ENCODE results near the gene RBL1.
"Not testable (repeated sequence)": the region's sequence is repeated elsewhere in the genome, so short reads cannot be mapped to it uniquely, and the experiment has no call there.

RBL1 gene

DNA sequence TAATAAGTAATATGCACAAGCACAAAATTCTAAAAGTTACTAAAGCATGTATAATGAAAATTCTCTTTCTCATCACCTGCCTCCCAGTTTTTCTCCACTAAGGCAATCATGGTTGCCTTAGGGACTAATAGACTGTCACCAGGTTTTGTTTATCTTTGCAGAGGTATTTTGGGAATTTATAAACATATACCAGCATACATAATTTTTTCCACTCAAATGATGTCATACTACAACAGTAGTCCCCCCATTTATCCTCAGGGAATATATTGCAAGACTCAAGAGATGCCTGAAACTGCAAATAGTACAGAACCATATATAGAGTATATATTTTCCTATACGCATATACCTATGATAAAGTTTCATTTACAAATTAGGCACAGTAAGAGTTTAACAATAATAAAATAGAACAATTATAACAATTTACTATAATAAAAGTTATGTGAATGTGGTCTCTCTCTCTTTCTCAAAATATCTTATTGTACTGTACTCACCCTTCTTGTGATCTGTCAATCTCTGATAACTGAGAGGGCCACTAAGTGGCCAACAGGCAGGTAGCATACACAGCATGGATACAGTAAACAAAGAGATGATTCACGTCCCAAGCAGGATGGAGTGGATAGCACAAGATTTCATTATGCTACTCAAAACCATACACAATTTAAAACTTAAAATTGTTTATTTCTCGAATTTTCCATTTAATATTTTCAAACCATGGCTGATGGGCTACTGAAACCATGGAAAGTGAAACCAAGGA, 19.7 kb downstream of the RBL1 start:
- DNase-seq (ENCODE audit: low read depth, low spot score), result no peak

DNA sequence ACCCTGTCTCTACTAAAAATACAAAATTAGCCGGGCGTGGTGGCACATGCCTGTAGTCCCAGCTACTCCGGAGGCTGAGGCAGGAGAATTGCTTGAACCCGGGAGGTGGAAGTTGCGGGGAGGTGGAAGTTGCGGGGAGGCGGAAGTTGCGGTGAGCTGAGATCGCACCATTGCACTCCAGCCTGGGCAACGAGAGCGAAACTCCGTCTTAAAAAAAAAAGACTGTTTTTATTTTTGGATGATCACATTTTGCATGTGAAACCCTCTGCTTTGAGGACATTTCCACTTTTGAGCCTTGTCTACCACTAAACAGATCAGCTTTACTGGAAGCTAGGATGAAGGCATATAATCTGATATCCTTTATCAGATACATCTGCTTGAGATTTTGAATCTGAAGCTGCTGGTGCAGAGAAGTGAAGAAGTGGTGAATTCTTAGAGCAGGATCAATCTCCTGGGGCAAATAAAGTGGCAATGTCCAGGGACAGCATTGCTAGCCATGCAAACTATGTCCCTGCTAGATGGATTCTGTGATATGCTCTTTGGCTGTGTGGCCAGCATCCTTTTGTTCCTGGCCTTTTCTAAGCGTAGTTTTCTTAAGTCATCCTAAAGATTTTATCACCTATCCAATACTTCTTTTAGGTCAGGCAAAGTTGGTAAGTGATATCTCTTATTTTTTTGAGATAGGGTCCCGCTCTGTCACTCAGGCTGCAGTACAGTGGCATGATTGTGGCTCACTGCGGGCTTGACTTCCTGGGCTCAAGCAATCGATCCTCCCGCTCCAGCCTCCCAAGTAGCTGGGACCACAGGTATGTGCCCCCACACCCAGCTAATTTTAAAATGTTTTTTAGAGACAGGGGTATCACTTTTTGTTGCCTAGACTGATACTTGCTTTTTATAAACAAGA, 23.3 kb downstream of the RBL1 start:
- DNase-seq (ENCODE audit: low read depth, low spot score), result no peak

DNA sequence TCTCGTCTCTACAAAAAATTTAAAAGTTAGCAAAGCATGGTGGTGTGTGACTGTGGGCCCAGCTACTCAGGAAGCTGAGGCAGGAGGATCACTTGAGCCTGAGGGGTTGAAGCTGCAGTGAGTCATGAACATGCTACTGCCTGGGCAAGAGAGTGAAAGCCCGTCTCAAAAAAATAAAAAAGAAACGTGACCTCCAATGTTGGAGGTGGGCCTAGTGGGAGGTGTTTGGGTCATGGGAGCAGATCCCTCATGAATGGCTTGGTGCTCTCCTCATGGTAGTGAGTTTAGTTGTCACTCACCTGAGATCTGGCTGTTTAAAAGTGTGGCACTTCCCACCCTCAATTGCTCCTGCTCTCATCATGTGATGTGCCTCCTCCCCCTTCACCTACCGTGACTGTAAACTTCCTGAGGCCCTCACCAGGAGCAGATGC, 24.3 kb downstream of the RBL1 start:
- DNase-seq (ENCODE audit: low read depth, low spot score), result no peak

DNA sequence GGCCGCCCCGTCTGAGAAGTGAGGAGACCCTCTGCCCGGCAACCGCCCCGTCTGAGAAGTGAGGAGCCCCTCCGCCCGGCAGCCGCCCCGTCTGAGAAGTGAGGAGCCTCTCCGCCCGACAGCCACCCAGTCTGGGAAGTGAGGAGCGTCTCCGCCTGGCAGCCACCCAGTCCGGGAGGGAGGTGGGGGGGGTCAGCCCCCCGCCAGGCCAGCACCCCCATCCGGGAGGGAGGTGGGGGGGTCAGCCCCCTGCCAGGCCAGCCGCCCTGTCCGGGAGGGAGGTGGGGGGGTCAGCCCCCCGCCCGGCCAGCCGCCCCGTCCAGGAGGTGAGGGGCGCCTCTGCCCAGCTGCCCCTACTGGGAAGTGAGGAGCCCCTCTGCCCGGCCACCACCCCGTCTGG, 26.2 kb downstream of the RBL1 start:
- not testable (repeated sequence) for DNase-seq (ENCODE audit: low read depth, low spot score)

DNA sequence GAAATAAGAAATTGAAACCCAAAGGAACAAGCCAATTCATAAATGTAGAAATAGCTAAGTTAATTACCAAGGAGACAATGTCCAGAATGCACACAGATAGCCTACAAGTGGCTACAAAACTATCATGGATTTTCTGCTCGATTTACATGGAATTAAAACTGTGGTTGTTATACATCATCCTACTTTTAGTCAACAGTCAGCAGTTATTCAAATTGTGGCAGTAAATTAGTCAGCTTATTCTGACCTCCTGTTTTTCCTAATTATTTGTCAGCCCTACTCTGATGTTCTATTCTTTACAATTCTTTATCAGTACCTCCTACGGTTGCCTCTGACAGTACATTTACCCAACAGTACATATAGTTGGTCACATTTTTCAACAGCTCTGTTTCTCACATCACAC, 29.6 kb downstream of the RBL1 start:
- no peak for DNase-seq (ENCODE audit: low read depth, low spot score)

DNA sequence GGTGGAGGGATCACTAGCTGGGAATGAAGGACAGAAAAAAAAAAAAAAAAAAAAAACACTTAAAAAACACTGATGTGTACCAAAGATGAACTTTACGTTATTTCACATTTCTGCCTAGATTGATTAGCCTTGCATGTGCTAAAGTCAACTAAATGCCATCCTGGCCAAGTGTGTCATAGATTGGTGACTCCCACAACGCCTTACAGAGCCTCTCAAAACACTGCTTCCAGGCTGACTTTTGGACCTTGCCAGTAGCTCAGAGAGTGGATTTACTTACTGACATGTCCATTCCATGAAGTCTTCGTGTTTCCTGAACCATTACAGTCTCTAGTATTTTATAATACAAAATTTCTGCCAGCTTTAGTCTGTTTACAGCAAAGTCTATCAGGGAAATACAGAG, 40.5 kb downstream of the RBL1 start:
- DNase-seq (ENCODE audit: low read depth, low spot score), result no peak

DNA sequence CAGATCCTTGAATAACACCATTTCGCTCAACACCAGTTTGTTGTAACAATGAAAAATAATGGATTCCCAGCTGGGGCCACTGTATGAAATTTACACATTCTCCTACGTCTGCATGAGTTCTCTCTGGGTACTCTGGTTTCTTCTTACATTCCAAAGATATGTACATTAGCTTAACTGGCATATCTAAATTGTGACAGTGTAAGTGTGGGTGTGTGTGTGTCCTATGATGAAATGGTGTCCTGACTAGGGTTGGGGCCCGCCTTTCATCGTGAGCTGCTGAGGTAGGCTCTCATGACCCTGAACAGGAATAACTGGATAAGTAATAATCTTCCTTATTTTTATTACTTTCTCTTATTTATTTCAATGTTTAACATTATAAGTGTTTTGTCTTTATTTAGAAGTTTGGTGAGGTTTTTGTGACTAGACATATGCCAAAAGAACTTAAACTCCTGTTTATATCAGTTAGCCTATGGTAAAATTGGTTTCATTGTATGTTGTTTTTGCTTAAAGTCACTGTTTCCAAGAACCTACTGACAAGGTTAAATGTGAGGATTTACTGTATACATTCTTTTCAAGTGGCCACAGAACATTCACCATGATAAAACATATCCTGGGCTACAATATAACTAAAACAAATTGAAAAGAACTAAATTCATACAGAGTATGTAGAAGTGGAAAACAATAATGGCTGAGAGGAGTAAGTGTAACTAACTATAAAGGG, 42.4 kb downstream of the RBL1 start:
- DNase-seq (ENCODE audit: low read depth, low spot score), result no peak

DNA sequence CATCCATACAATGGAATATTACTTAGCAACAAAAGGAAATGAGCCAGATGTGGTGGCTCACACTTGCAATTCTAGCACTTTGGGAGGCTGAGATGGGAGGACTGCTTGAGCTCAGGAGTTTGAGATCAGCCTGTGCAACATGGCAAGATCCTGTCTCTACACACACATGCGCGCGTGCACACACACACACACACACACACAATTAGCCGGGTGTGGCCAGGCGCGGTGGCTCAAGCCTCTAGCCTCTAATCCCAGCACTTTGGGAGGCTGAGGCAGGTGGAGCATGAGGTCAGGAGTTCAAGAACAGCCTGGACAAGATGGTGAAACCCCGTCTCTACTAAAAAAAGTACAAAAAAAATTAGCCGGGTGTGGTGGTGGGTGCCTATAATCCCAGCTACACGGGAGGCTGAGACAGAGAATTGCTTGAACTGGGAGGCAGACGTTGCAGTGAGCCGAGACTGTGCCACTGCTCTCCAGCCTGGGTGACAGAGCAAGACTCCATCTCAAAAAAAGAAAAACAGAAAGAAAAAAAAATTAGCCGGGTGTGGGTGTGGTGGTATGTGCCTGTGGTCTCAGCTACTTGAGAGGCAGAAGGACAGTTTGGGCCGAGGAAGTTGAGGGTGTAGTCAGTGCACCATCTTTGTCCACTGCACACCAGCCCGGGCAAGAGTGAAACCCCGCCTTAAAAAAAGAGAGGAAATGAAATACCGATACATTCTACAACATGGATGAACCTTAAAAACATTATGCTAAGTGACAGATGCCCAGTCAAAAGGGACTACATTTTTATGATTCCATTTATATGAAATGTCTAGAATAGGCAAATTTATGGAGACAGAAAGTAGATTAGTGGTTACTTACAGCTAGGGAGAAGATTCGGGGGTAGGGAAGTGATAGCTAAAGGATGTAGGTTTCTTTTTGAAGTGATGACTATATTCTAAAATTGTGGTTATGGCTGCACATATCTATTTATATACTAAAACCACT, 52.5 kb downstream of the RBL1 start:
- DNase-seq (ENCODE audit: low read depth, low spot score), result no peak

DNA sequence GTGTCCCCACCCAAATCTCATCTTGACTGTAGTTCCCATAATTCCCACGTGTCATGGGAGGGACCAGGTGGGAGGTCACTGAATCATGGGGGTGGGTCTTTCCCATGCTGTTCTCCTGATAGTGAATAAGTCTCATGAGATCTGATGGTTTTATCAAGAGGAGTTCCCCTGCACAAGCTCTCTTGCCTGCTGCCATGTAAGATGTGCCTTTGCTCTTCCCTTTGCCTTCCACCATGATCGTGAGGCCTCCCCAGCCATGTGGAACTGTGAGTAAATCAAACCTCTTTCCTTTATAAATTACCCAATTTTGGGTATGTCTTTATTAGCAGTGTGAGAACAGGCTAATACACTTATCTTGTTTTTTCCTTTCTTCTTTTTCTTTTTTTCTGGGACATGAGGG, 56.4 kb downstream of the RBL1 start:
- not testable (repeated sequence) for DNase-seq (ENCODE audit: low read depth, low spot score)

DNA sequence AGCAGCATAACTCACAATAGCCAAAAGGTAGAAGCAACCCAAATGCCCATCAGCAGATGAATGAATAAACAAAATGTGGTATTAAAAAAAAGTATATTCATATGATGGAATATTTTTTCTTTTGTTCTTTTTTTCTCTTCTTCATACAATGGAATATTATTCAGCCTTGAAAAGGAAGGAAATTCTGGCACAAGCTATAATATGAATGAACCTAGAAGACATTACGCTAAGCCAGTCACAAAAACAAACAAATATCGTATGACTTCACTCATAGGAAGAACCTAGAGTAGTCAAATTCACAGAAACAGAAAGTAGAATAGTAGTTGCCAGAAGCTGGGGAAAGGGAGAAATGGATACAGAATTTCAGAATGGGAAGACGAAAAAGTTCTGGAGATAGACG, 63.7 kb downstream of the RBL1 start:
- DNase-seq (ENCODE audit: low read depth, low spot score), result no peak

DNA sequence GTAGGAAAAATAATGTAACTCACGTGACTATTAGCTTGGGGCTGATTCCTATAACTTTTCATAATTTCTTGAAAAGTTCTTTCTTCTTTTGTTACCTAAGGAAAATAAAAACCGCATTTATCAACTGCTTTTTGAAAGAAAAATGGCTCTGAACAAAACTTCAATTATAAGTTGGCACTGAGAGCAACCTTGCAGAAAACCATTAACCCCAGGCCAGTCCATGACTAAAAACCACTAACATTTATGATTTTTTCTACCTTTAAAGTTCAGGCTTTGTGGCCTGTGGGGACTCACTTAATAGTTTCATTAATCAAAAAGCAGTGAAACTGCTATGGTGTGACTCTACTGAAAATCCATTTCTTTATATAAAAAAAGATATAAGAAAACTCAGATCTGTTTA, 75.2 kb downstream of the RBL1 start:
- no peak for DNase-seq (ENCODE audit: low read depth, low spot score)

DNA sequence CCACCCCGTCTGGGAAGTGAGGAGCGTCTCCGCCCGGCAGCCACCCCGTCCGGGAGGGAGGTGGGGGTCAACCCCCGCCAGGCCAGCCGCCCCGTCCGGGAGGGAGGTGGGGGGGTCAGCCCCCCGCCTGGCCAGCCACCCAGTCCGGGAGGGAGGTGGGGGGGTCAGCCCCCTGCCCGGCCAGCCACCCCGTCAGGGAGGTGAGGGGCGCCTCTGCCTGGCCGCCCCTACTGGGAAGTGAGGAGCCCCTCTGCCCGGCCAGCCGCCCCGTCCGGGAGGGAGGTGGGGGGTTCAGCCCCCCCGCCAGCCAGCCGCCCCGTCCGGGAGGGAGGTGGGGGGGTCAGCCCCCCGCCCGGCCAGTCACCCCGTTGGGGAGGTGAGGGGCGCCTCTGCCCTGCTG, 83.2 kb downstream of the RBL1 start:
- DNase-seq (ENCODE audit: low read depth, low spot score), result not testable (repeated sequence)

DNA sequence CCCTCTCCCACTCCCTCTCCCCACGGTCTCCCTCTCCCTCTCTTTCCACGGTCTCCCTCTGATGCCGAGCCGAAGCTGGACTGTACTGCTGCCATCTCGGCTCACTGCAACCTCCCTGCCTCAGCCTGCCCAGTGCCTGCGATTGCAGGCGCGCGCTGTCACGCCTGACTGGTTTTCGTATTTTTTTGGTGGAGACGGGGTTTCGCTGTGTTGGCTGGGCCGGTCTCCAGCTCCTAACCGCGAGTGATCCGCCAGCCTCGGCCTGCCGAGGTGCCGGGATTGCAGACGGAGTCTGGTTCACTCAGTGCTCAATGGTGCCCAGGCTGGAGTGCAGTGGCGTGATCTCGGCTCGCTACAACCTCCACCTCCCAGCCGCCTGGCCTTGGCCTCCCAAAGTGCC, 83.9 kb downstream of the RBL1 start:
- DNase-seq (ENCODE audit: low read depth, low spot score), result not testable (repeated sequence)

DNA sequence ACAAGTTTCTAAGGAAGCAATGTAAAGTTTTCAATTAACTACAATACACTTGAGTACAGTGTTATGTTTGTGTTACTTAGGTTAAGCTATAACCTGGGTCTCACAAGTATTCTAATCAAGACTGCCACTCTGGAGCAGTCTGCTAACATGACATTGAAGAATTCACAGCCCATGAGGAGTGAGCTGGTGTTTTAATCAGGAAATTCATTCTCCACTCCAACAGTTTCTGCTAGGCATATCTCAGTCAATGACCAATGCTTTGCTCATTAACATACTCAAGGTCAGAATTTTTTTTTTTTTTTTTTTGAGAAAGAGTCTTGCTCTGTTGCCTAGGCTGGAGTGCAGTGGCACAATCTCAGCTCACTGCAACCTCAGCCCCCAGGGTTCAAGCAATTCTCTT, 84.7 kb downstream of the RBL1 start:
- no peak for DNase-seq (ENCODE audit: low read depth, low spot score)

DNA sequence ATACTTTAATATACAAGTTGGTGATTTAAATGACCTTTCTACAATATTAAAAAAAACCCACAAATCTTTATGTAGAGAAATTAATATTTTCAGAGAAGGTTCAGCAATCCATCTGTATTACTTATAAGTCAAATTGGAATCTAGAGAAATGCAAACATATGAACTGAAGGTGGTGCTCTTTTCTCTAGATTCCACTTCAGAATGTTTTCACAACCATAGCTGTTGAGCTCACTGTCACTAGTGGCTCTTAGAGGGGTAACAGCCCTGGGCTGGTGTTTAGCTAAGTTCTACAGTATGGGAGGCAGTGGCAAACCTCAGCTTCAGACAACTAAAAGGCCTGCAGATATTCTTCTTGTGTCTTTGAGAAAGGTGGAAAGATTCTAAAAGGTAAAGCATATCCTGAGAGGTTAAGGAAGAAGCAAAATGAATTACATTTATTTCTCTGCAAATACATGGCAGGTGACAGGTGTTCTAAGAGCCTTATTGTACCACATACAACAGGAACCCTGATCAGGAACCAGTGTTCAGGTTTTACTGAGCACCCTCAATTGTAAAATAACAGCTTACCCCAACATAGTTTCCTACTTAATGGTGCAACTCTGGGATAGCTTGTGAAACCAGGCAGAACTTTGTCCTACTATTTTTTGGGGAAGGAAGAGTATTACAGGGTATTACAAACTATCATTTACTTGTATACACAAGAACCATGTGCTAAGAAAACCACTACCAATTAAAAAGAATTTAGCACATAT, 87.7 kb downstream of the RBL1 start:
- DNase-seq (ENCODE audit: low read depth, low spot score), result no peak

DNA sequence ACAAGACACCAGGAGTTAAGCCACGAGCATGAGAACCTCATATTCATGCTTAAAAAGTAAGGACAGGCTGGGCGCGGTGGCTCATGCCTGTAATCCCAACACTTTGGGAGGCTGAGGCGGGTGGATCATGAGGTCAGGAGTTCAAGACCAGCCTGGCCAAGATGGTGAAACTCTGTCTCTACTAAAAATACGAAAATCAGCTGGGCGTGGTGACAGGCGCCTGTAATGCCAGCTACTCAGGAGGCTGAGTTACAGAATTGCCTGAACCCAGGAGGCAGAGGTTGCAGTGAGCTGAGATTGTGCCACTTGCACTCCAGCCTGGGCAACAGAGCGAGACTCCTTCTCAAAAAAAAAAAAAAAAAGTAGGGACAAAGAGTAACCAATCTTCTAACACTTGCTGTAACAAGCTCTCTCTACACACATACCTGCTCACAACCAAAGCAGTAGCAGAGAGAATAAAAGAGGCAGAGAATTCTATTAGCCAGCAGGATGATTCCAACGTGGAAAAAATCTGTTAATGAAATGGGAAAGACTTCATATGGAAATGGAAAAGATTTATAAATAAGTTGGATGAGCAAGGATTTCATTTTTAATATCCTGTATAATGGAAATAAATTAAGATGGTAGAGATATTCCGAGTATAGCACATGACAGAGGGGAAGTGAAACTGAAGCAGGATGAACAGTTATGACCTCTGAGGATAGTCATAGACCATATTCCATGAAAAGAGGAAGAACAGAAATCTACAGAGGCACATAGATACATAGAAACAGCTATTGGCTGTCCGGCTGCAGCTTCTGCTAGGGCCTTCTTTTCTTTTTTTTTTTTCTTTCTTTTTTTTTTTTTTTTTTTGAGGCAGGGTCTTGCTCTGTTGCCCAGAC, 90.5 kb downstream of the RBL1 start:
- DNase-seq (ENCODE audit: low read depth, low spot score), result not testable (repeated sequence)

DNA sequence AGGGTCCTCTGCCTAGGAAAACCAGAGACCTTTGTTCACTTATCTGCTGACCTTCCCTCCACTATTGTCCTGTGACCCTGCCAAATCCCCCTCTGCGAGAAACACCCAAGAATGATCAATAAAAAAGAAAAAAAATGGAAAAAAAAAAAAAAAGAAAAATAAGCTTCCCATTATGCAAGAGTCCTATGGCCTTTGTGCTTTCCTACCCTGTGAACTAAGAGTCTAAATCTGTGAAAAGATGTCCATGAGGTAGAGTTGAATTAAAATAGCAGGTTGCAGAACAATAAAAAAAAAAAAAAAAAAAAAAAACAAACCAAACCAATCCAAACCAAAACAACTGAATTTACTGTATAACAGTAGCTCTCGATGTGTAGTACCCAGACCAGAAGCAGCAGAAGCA, 94.2 kb downstream of the RBL1 start:
- DNase-seq (ENCODE audit: low read depth, low spot score), result not testable (repeated sequence)

DNA sequence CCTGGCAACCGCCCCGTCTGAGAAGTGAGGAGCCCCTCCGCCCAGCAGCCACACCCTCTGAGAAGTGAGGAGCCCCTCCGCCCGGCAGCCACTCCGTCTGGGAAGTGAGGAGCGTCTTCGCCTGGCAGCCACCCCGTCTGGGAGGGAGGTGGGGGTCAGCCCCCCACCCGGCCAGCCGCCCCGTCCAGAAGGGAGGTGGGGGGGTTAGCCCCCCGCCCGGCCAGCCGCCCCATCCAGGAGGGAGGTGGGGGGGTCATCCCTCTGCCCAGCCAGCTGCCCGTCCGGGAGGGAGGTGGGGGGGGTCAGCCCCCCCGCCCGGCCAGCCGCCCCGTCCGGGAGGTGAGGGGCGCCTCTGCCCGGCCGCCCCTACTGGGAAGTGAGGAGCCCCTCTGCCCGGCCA, 95.6 kb downstream of the RBL1 start:
- DNase-seq (ENCODE audit: low read depth, low spot score), result not testable (repeated sequence)

DNA sequence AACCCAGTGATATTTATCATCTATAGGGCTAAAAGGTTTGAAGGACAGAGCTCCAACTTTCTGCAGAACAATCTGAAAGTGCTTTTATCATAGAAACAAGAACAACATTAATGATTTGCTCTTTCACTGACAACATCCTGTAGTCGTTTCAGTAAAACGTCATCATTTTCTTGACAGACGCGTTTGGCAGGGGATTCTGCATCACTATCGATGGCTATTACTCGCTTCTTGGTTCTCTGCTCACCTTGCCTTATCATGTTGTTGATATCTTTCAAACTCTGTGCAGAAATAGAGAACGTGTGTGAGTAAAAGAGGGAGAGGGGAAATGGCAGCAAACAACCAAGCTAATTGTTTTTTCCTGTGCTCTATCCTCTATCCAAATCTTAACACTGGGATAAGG, 97.1 kb downstream of the RBL1 start:
- DNase-seq (ENCODE audit: low read depth, low spot score), result no peak

Measured in brain pericyte (primary cell).